MCF 10A (cell line): ENCODE measurements around the gene ITPKC. TPM values are rescaled to one million over a fixed set of nuclear protein-coding genes. Genes with fewer than 3 reads are reported as not detected.
"Not testable (repeated sequence)": the region's sequence is repeated elsewhere in the genome, so short reads cannot be mapped to it uniquely, and the experiment has no call there.

ENCODE experiments used
- BruUV-seq: library from RNA; stranded (reverse); fragments of 400-500 nt; replicated peaks from 2 replicates; lab custom pipeline; 2021; lab: Mats Ljungman, UMichigan
- CTCF ChIA-PET: fragments of 300-600 bp; sonication (Branson Sonifier 250); formaldehyde crosslinking; extraction: SDS; loops from one replicate; lab custom pipeline; 2021; ENCODE audit warnings: antibody characterized with exemption, inconsistent platforms; lab: Yijun Ruan, JAX
- POLR2A ChIA-PET: fragments of 300-600, 350-650 bp; sonication (Branson Sonifier 250); formaldehyde crosslinking; extraction: SDS; loops from one replicate; lab custom pipeline; 2020; ENCODE audit warnings: antibody characterized with exemption, inconsistent platforms; lab: Yijun Ruan, JAX
- DNase-seq: peaks from one replicate; pipeline ENCODE4 v3.0.0-alpha.2; 2018; ENCODE audit not compliant: unreplicated experiment
- H3K27ac Mint-ChIP-seq: one replicate; pipeline ENCODE4 v1.8.0; 2022; ENCODE audit warnings: mild to moderate bottlenecking, low read depth, mixed read lengths; ENCODE audit not compliant: unreplicated experiment
- H3K27me3 Mint-ChIP-seq: one replicate; pipeline ENCODE4 v1.8.0; 2022; ENCODE audit warnings: mixed read lengths; ENCODE audit not compliant: insufficient read depth, unreplicated experiment
- H3K36me3 Mint-ChIP-seq: one replicate; pipeline ENCODE4 v1.8.0; 2022; ENCODE audit warnings: mild to moderate bottlenecking, moderate library complexity, mixed read lengths; ENCODE audit not compliant: insufficient read depth, unreplicated experiment
- H3K4me1 Mint-ChIP-seq: one replicate; pipeline ENCODE4 v1.8.0; 2022; ENCODE audit warnings: mixed read lengths; ENCODE audit not compliant: insufficient read depth, unreplicated experiment
- H3K4me3 Mint-ChIP-seq: one replicate; pipeline ENCODE4 v1.8.0; 2022; ENCODE audit warnings: mild to moderate bottlenecking, moderate library complexity, mixed read lengths; ENCODE audit not compliant: unreplicated experiment
- H3K9me3 Mint-ChIP-seq: one replicate; pipeline ENCODE4 v1.8.0; 2022; ENCODE audit warnings: mixed read lengths; ENCODE audit not compliant: unreplicated experiment
- CTCF ChIP-seq: fragments of 200-600 bp; IDR thresholded peaks from one replicate; pipeline ENCODE4 v1.8.0; 2022; ENCODE audit warnings: antibody characterized with exemption, mild to moderate bottlenecking; ENCODE audit not compliant: unreplicated experiment
- intact Hi-C: fragments of 100-400 bp; cut with micrococcal nuclease; formaldehyde crosslinking; loops from 2 replicates; pipeline ENCODE4 v1.14.1; 2022
- total RNA-seq: library from RNA; stranded (reverse); gene quantifications from 2 replicates; pipeline ENCODE4 v1.2.3, GENCODE V29; 2022

The ITPKC gene
- total RNA-seq, 1 experiment from 2014 or later: 33.2 TPM

- POLR2A ChIA-PET: interaction anchor here (0.8 to 5.3 kb wide), 4 partner anchors 9 to 54 kb away, joined by 3 to 76 read pairs (median 6); partner anchors contain the start of genes ACTMAP and SNRPA
- intact Hi-C loops: no loop called here
- CTCF ChIA-PET: interaction anchor here (0.8 to 1.2 kb wide), 2 partner anchors 66 to 96 kb away, joined by 3 read pairs; no protein-coding TSS in a partner anchor
- no peak for DNase-seq
- no peaks in the 10 kb centered on the region for H3K27me3 Mint-ChIP-seq
- TF ChIP-seq CTCF: no peak
- no TSS peak for BruUV-seq
- H3K4me3 Mint-ChIP-seq: peak overlapping the region; percentile 92
- H3K4me1 Mint-ChIP-seq: peaks cover 33% of the 10 kb centered on the region
- peaks cover 94% of the 10 kb centered on the region for H3K36me3 Mint-ChIP-seq
- peak overlapping the region; percentile 95 for H3K27ac Mint-ChIP-seq
- H3K9me3 Mint-ChIP-seq: no peaks in the 10 kb centered on the region
These were observed 6.8 kb downstream of the ITPKC start for GRCh38 chr19:40723661-40724254.

DNA sequence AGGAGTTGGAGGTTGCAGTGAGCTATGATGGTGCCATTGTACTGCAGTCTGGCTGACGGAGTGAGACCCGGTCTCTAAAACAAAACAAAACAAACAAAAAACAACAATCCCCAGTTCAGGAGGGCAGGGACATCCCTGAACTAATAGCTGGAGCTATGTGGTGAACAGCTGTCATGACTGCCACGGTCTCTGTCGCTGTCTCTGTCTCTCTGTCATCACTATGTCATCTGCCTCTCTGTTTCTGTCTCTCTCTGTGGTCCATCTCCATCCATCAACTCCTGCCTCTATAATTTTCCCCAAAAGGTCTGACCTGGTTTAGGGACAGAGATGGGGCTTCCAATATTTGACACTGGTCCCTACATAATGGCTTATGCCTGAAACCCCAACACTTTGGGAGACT lies 7.4 kb downstream of the ITPKC start:
- ChIA-PET CTCF (interaction anchor here (0.8 kb wide), 1 partner anchor 66 kb away, joined by 3 read pairs; no protein-coding TSS in a partner anchor), POLR2A (interaction anchor here (0.8 to 5.3 kb wide), 4 partner anchors 8 to 53 kb away, joined by 3 to 76 read pairs (median 6); partner anchors contain the start of genes ACTMAP and SNRPA)
- H3K9me3 Mint-ChIP-seq: no peaks in the 10 kb centered on the region
- H3K27me3 Mint-ChIP-seq: no peaks in the 10 kb centered on the region
- no peak for TF ChIP-seq CTCF
- peaks cover 33% of the 10 kb centered on the region for H3K4me1 Mint-ChIP-seq
- intact Hi-C loops: no loop called here
- BruUV-seq: no TSS peak
- DNase-seq: no peak
- H3K4me3 Mint-ChIP-seq: no peak overlapping the region
- peaks cover 94% of the 10 kb centered on the region for H3K36me3 Mint-ChIP-seq
- H3K27ac Mint-ChIP-seq: no peak overlapping the region

- intact Hi-C loops: no loop called here
- ChIA-PET CTCF (no interaction called here), POLR2A (interaction anchor here (0.8 to 5.3 kb wide), 4 partner anchors 8 to 53 kb away, joined by 3 to 76 read pairs (median 6); partner anchors contain the start of genes ACTMAP and SNRPA)
- Mint-ChIP-seq H3K9me3 (no peaks in the 10 kb centered on the region), H3K27me3 (no peaks in the 10 kb centered on the region), H3K4me3 (no peak overlapping the region), H3K4me1 (peaks cover 33% of the 10 kb centered on the region), H3K27ac (no peak overlapping the region), H3K36me3 (peaks cover 94% of the 10 kb centered on the region)
- BruUV-seq: no TSS peak
- no peak for TF ChIP-seq CTCF
- no peak for DNase-seq
These were observed 7.9 kb downstream of the ITPKC start for GRCh38 chr19:40724855-40725254.

GRCh38 chr19:40726279-40726678 lies 9.4 kb downstream of the ITPKC start:
- Mint-ChIP-seq H3K27ac (no peak overlapping the region), H3K4me3 (no peak overlapping the region), H3K9me3 (no peaks in the 10 kb centered on the region), H3K4me1 (peaks cover 22% of the 10 kb centered on the region), H3K36me3 (peaks cover 94% of the 10 kb centered on the region), H3K27me3 (no peaks in the 10 kb centered on the region)
- TF ChIP-seq CTCF: no peak
- intact Hi-C loops: no loop called here
- ChIA-PET CTCF (interaction anchor here (0.6 kb wide), 2 partner anchors 498 to 586 kb away, joined by 3 read pairs; no protein-coding TSS in a partner anchor), POLR2A (interaction anchor here (0.7 to 1.5 kb wide), 2 partner anchors 12 to 17 kb away, joined by 3 read pairs; no protein-coding TSS in a partner anchor)
- BruUV-seq: no TSS peak
- DNase-seq: no peak

GRCh38 chr19:40730065-40730464 lies 13.2 kb downstream of the ITPKC start:
- DNase-seq: not testable (repeated sequence)
- CTCF ChIA-PET: interaction anchor here (0.6 kb wide), 1 partner anchor 25 kb away, joined by 5 read pairs; no protein-coding TSS in a partner anchor
- peaks cover 100% of the 10 kb centered on the region for H3K36me3 Mint-ChIP-seq

DNA sequence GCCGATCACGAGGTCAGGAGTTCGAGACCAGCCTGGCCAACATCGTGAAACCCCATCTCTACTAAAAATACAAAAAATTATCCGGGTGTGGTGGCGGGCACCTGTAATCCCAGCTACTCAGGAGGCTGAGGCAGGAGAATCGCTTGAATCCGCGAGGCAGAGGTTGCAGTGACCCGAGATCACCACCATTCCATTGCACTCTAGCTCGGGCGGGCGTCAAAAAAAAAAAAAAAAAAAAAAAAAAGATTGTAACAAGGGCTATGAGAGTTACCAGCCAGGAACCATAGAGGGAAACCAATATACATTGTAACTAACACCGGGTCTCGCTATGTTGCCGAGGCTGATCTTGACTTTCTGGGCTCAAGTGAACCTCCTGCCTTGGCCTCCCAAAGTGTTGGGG lies 15.4 kb downstream of the ITPKC start:
- BruUV-seq, H3K4me1 Mint-ChIP-seq, H3K27me3 Mint-ChIP-seq, CTCF ChIA-PET, H3K9me3 Mint-ChIP-seq, DNase-seq, intact Hi-C loops, H3K4me3 Mint-ChIP-seq, H3K27ac Mint-ChIP-seq: not testable (repeated sequence)
- H3K36me3 Mint-ChIP-seq: peaks cover 100% of the 10 kb centered on the region
- POLR2A ChIA-PET: interaction anchor here (0.9 to 1.2 kb wide), 2 partner anchors 8 to 10 kb away, joined by 3 to 4 read pairs; no protein-coding TSS in a partner anchor

More at GRCh38 chr19:40730065-40730464, 13.2 kb downstream of the ITPKC start:
- BruUV-seq, H3K9me3 Mint-ChIP-seq, H3K27ac Mint-ChIP-seq, H3K4me1 Mint-ChIP-seq, H3K27me3 Mint-ChIP-seq, intact Hi-C loops, H3K4me3 Mint-ChIP-seq: not testable (repeated sequence)
- POLR2A ChIA-PET: interaction anchor here (0.9 to 1.7 kb wide), 3 partner anchors 11 to 20 kb away, joined by 3 to 7 read pairs (median 6); partner anchors contain the start of gene ACTMAP
